Right lung (tissue), 5 donors: ENCODE data around the gene HSP90B1. TPM values are rescaled to one million over a fixed set of nuclear protein-coding genes. Genes with fewer than 3 reads are reported as not detected.

Experiments used
- DNase-seq, 2 donors: peaks; one replicate each; pipeline ENCODE4 v3.0.0-alpha.2; 2013
- polyA plus RNA-seq, 5 donors: library from polyadenylated mRNA; unstranded; fragments of 120-200 nt; gene quantifications; one replicate each; pipeline versions ENCODE4 v1.2.1 to v1.2.3, GENCODE V29; 2013; ENCODE audit warnings: inconsistent platforms in 1 of 5, low replicate concordance in 1 of 5; ENCODE audit not compliant: insufficient read length in 5 of 5, insufficient read depth in 1 of 5

The HSP90B1 gene
- polyA plus RNA-seq, 5 donors = 664 to 884 (median 802) TPM

DNA sequence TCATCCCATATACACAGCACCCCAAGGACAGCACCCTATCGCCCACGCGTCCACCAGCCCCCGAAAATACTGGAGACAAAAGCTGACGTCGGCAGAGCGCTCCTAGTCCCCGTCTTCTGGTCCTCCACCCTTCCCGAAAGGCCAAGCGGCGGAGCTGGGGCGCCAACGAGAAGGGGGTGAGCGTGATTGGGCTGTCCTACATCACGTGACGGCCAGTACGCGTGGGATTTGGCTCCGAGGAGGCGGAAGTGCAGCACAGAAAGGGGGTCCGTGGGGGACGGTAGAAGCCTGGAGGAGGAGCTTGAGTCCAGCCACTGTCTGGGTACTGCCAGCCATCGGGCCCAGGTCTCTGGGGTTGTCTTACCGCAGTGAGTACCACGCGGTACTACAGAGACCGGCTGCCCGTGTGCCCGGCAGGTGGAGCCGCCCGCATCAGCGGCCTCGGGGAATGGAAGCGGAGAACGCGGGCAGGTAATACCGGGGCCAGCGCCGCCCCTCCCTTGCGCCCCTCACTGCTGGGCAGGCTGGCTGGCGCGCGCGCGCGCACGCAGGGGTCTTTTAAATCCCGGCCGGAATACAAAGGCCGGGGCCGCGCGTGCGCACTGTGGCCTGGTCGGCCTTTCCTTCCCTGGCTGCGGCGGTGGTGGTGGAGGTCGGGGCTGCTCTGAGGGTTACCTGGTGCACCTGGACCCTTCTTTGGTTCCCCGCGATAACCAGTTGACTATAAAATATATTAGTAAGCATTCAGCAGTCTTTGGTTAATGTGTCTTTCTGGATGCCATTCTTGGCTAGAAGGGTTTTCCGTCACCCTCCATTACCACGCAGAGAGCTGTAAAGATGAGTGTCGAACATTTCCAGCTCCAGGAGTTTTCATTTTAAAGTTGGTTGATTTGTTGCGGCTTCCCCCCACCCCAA is 35.6 kb downstream of the HSP90B1 start, which contains the start of gene TDG:
Gene TDG (plus strand): TSS at position 283 of the 915 bp plus-strand sequence. CDS start 166 bp downstream, at position 449.
- peak; percentile 98 to 99 for DNase-seq

GRCh38 chr12:103966736-103967135 is 36.5 kb downstream of the HSP90B1 start:
- no peak for DNase-seq

DNA sequence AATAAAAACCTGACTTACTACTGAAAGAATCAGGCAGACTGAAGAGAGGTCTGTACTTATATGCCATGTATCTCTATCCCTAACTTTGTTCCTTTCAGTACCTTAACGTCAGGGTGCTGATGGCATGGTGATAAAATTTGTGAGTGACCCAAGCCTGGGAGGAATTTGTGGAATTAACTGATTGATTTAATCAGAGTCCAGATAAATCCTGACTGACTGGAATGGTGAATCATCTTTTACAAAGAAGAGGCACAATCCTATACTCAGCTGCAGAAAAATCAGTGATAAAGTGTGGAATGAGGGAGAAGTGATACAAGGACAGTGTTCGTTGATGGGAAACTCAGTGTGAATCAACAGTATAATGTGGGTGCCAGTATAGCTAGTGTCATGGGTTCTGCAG is 39.2 kb downstream of the HSP90B1 start:
- DNase-seq = no peak

- no peak for DNase-seq
These were observed 43.7 kb downstream of the HSP90B1 start for GRCh38 chr12:103973909-103974308.

DNA sequence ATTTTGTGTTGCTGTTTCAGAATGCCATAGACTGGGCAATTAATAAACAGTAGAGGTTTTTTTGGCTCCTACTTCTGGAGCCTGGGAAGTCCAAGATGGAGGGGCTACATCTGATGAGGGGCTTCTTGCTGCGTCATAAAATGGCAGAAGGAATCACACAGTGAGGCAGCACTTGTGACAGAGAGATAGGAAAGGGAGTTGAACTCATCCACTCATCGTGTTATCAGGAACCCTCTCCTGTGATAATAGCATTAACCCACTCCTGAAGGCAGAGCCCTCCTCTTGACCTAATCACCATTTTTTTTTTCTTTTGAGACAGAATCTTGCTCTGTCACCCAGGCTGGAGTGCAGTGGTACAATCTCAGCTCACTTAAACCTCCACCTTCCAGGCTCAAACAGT is 45.2 kb downstream of the HSP90B1 start:
- DNase-seq = no peak

GRCh38 chr12:103978384-103978982 is 48.3 kb downstream of the HSP90B1 start:
- DNase-seq = no peak

DNA sequence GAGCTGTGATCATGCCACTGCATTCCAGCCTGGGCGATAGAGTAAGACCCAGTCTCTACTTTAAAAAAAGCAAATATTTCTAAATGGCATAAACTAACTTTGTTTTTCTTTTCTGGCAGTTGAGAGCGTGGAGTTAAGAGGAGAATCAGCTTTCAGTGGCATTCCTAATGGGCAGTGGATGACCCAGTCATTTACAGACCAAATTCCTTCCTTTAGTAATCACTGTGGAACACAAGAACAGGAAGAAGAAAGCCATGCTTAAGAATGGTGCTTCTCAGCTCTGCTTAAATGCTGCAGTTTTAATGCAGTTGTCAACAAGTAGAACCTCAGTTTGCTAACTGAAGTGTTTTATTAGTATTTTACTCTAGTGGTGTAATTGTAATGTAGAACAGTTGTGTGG is 56.6 kb downstream of the HSP90B1 start:
- DNase-seq = no peak

DNA sequence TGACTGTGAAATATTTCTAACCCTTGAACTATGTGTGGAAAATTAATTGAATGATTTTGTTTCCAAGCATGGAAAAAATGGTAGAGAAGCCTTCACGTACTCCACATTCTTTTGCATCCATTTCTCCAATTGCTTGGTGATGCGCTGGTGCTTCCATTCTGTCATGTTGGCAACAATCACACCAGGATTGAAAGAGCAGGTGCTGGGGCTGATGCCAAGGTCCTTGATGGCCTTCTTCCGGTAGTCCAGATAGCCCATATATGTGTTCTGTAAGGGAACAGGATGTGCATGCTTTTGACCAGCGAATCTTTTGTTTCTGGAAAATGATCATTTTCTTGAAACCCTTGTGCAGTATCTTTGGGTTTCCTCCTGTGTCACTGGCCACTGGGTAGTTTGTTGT is 64.0 kb downstream of the HSP90B1 start:
- DNase-seq = no peak

DNA sequence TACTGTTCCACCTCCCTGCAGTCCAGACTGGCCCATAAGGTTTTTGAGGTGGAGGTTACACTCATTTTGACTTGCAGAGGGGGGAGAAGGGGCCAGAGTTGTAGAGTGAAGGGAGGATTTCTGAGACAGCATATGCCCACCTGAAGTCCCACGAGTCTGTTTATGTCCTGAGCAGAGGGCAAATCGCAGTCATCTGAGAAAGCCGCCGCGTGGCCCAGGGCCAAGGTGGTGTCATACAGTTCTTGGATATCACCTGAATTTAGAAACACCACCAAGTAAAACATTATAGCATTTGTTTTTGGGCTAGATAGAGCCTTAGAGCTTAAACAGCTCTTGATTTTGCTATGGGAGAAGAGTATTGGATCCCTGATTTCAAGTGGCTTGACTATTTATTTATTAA is 66.4 kb downstream of the HSP90B1 start:
- no peak for DNase-seq

DNA sequence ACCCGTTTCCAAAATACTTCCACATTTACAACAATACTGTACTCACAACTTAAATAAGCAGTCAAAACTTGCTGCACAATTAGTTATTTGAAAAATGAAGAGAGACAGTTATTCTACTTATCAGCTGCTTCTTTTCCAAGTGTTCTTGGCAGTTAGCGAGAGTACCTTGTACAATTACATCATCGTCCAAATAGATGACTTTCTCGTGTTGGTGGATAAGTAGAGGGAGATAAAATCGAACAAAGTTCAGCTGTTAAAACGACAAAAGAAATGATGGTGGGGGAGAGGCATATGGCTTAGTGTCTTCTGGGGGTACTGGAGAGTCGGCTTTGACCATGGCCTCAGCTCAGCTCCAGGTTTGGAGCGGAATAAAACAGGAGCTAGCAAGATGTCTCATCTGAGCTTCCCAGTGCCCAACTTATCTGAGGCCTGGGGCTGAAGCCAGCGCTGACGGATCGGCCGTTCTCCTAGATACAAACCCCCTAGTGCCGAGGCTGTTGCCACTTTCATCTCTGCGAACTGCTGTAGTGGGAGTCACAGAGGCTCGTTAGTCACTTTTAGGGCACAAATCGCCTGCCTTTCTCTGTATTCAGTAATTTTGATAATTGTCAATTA is 67.2 kb downstream of the HSP90B1 start:
- no peak for DNase-seq

Other genes with a start within 250 kb of the HSP90B1 start
- gene NT5DC3, start 89.2 kb upstream of the HSP90B1 start, polyA plus RNA-seq = 1 to 10 TPM; 4.5 to 7.7 (median 5.3) TPM
- gene TDG, start 35.5 kb downstream of the HSP90B1 start, polyA plus RNA-seq = 10 to 100 TPM; 40.4 to 62.4 (median 53.6) TPM
- gene GLT8D2, start 119.8 kb downstream of the HSP90B1 start, polyA plus RNA-seq = 10 to 100 TPM; 24.7 to 37.4 (median 29.5) TPM
- 10 to 100 TPM; 17.1 to 29.2 (median 23.0) TPM for gene HCFC2, start 134.1 kb downstream of the HSP90B1 start, polyA plus RNA-seq
- gene NFYB, start 207.8 kb downstream of the HSP90B1 start, polyA plus RNA-seq = 100 to 1,000 TPM in 2 of 5 donors, 10 to 100 TPM in 3; 60.8 to 111 (median 90.8) TPM